IMR-90 (cell line): ENCODE results near the gene NLGN1.

Experiments used
- CTCF ChIP-seq: conservative IDR thresholded peaks from 2 replicates; pipeline ENCODE4 v1.5.1; 2012; ENCODE audit warnings: mild to moderate bottlenecking, low read depth, low read length, improper control_type of control experiment
- FOS ChIP-seq: fragments of 150-350 bp; IDR thresholded peaks from 2 replicates; pipeline ENCODE4 v1.6.1; 2016; ENCODE audit warnings: low read depth, low read length
- MXI1 ChIP-seq: IDR thresholded peaks from 2 replicates; pipeline ENCODE4 v1.6.1; 2012; ENCODE audit warnings: low read depth, mild to moderate bottlenecking, low read length, moderate library complexity, borderline replicate concordance
- NFE2L2 ChIP-seq: fragments of 150-350 bp; IDR thresholded peaks from 2 replicates; pipeline ENCODE4 v1.6.1; 2016; ENCODE audit warnings: low read depth, mild to moderate bottlenecking, low read length
- POLR2A ChIP-seq: IDR thresholded peaks from 2 replicates; pipeline ENCODE4 v1.6.1; 2012; ENCODE audit warnings: mild to moderate bottlenecking, low read depth, low read length
- SMC3 ChIP-seq: fragments of 150-350 bp; IDR thresholded peaks from 2 replicates; pipeline ENCODE4 v1.6.1; 2016; ENCODE audit warnings: low read depth, mild to moderate bottlenecking, antibody characterized with exemption, low read length, moderate library complexity

GRCh38 chr3:173958805-173959204 lies 561.3 kb downstream of the NLGN1 start:
- TF ChIP-seq POLR2A (no peak), SMC3 (no peak), CTCF (no peak), NFE2L2 (no peak), FOS (no peak), MXI1 (no peak)
